ENCODE data around the gene ZNF223. TPM values are rescaled to one million over a fixed set of nuclear protein-coding genes. Genes with fewer than 3 reads are reported as not detected.

The ZNF223 gene
- total RNA-seq, 2 experiments from 2014 or later: 0.67 to 2.2 TPM

GRCh38 chr19:44112802-44113137 is 60.9 kb downstream of the ZNF223 start:
- Mint-ChIP-seq H3K27me3 (no peaks in the 10 kb centered on the region), H3K27ac (peak overlapping the region; percentile 96), H3K9me3 (peaks cover 21% of the 10 kb centered on the region), H3K4me1 (ENCODE audit: low read depth) (peaks cover 12% of the 10 kb centered on the region), H3K36me3 (ENCODE audit: low read depth) (peaks cover 46% of the 10 kb centered on the region), H3K4me3 (peak overlapping the region; percentile 100)
- no peak for DNase-seq
- CTCF ChIA-PET: no interaction called here
- POLR2A ChIA-PET: interaction anchor here (1.0 to 1.3 kb wide), 2 partner anchors 18 to 363 kb away, joined by 3 read pairs; no protein-coding TSS in a partner anchor
- intact Hi-C loops (cut with micrococcal nuclease): no loop called here
- ATAC-seq: no peak
- TF ChIP-seq, protein P1, sequence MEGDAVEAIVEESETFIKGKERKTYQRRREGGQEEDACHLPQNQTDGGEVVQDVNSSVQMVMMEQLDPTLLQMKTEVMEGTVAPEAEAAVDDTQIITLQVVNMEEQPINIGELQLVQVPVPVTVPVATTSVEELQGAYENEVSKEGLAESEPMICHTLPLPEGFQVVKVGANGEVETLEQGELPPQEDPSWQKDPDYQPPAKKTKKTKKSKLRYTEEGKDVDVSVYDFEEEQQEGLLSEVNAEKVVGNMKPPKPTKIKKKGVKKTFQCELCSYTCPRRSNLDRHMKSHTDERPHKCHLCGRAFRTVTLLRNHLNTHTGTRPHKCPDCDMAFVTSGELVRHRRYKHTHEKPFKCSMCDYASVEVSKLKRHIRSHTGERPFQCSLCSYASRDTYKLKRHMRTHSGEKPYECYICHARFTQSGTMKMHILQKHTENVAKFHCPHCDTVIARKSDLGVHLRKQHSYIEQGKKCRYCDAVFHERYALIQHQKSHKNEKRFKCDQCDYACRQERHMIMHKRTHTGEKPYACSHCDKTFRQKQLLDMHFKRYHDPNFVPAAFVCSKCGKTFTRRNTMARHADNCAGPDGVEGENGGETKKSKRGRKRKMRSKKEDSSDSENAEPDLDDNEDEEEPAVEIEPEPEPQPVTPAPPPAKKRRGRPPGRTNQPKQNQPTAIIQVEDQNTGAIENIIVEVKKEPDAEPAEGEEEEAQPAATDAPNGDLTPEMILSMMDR (IDR thresholded peaks at IDR 0.05): no peak

DNA sequence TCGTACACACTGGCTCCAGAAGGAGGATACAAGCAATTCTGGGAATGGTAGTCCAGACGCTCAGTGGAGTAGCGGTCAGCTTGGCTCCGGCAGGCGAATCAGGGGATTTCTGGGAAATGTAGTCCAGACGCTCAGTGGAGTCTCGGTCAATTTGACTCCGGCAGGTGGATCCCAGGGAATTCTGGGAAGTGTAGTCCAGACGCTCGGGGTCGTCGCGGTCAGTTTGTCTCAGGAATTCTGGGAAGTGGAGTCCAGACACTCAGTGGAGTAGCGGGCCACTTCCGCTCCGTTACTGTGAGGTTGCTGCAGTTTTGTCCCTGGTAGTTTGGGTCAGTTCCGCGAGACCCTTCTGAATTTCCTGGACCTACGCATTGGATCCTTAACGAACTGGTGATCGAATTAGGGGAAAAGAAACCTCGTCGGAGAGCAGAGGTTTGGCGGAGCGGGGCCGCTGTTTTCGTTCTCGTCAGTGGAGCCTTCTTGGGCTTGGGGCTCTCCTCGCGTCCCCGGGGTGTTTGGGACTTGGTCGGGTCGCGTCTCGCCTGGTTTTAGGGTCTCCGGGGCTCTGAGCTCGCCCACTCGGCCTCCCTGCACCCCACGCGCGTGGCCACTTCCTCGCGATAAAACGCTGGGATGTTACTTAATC is 61.4 kb downstream of the ZNF223 start, which contains the start of gene ZNF225:
Gene ZNF225 (plus strand): TSS at position 262 of the 646 bp plus-strand sequence. CDS start 2,429 bp downstream, outside the sequence.
- no peaks in the 10 kb centered on the region for H3K27me3 Mint-ChIP-seq
- TF ChIP-seq, protein P1 (IDR thresholded peaks at IDR 0.05): no peak
- ChIA-PET CTCF (interaction anchor here (1.1 to 1.2 kb wide), 2 partner anchors 19 to 29 kb away, joined by 3 to 5 read pairs; partner anchors contain the start of genes ZNF224 and ZNF234), POLR2A (interaction anchor here (1.0 to 1.3 kb wide), 2 partner anchors 18 to 363 kb away, joined by 3 read pairs; no protein-coding TSS in a partner anchor)
- H3K4me1 Mint-ChIP-seq (ENCODE audit: low read depth): peaks cover 12% of the 10 kb centered on the region
- peak; percentile 94 for ATAC-seq
- H3K27ac Mint-ChIP-seq: peak within 1 kb of the TSS; percentile 96
- intact Hi-C loops (cut with micrococcal nuclease): no loop called here
- peak; percentile 93 for DNase-seq
- H3K4me3 Mint-ChIP-seq: peak within 1 kb of the TSS; percentile 100
- H3K36me3 Mint-ChIP-seq (ENCODE audit: low read depth): peaks cover 45% of the 10 kb centered on the region
- H3K9me3 Mint-ChIP-seq: peaks cover 16% of the 10 kb centered on the region

GRCh38 chr19:44113784-44114390 is 62.1 kb downstream of the ZNF223 start:
- ChIA-PET CTCF (interaction anchor here (0.7 to 1.2 kb wide), 3 partner anchors 19 to 576 kb away, joined by 3 to 5 read pairs (median 3); partner anchors contain the start of genes ZNF224 and ZNF234), POLR2A (interaction anchor here (0.7 to 1.3 kb wide), 4 partner anchors 53 to 1499 kb away, joined by 3 to 6 read pairs (median 4); no protein-coding TSS in a partner anchor)
- intact Hi-C loops (cut with micrococcal nuclease): no loop called here
- ATAC-seq (no peak), DNase-seq (peak; percentile 4)
- Mint-ChIP-seq H3K4me3 (peak overlapping the region; percentile 100), H3K9me3 (peaks cover 14% of the 10 kb centered on the region), H3K36me3 (ENCODE audit: low read depth) (peaks cover 44% of the 10 kb centered on the region), H3K27ac (peak overlapping the region; percentile 96), H3K27me3 (no peaks in the 10 kb centered on the region), H3K4me1 (ENCODE audit: low read depth) (peaks cover 12% of the 10 kb centered on the region)
- TF ChIP-seq, protein P1 (IDR thresholded peaks at IDR 0.05): no peak

Other genes starting within 250 kb of the ZNF223 start
- under 1 TPM; 0.51 to 0.61 TPM for gene LYPD5, start 249.6 kb upstream of the ZNF223 start, total RNA-seq
- 1 to 10 TPM; 6.6 to 7.2 TPM for gene ZNF283, start 224.7 kb upstream of the ZNF223 start, total RNA-seq
- 1 to 10 TPM; 2.1 to 2.7 TPM for gene ZNF404, start 168.1 kb upstream of the ZNF223 start, total RNA-seq
- 1 to 10 TPM; 7.9 to 8.8 TPM for gene ZNF45, start 116.8 kb upstream of the ZNF223 start, total RNA-seq
- 1 to 10 TPM; 1.0 to 1.6 TPM for gene ZNF221, start 100.8 kb upstream of the ZNF223 start, total RNA-seq
- 1 to 10 TPM; 2.6 to 2.9 TPM for gene ZNF155, start 67.8 kb upstream of the ZNF223 start, total RNA-seq
- 1 to 10 TPM; 3.4 to 5.6 TPM for gene ZNF230, start 49.1 kb upstream of the ZNF223 start, total RNA-seq
- gene ZNF222, start 26.7 kb upstream of the ZNF223 start, total RNA-seq: 1 to 10 TPM; 1.5 to 2.3 TPM
- 1 to 10 TPM; 1.7 to 1.9 TPM for gene ZNF284, start 20.1 kb downstream of the ZNF223 start, total RNA-seq
- 10 to 100 TPM; 13.3 to 14.0 TPM for gene ZNF224, start 42.3 kb downstream of the ZNF223 start, total RNA-seq
- gene ZNF225, start 61.4 kb downstream of the ZNF223 start, total RNA-seq: 1 to 10 TPM; 3.0 to 4.4 TPM
- gene ZNF234, start 89.5 kb downstream of the ZNF223 start, total RNA-seq: 1 to 10 TPM; 7.2 to 7.4 TPM
- gene ZNF226, start 113.1 kb downstream of the ZNF223 start, total RNA-seq: 1 to 10 TPM; 5.9 to 6.7 TPM
- 10 to 100 TPM; 17.7 to 18.5 TPM for gene ZNF227, start 160.5 kb downstream of the ZNF223 start, total RNA-seq
- gene ZNF233, start 207.8 kb downstream of the ZNF223 start, total RNA-seq: under 1 TPM; 0.20 to 0.43 TPM

Data from activated CD8-positive, alpha-beta T cell treated with anti-CD3 and anti-CD28 coated beads for 36 hours (primary cell).